NCI-H1930 (cell line): ENCODE measurements around the gene MAPK14.

Experiments
- DNase-seq, 2 experiments: peaks; one replicate each; lab custom pipeline; 2025; lab: John Stamatoyannopoulos, UW

MAPK14 gene

GRCh38 chr6:36138667-36139066 is 111.1 kb downstream of the MAPK14 start:
- DNase-seq = no peak

- no peak for DNase-seq
Observed at GRCh38 chr6:36139431-36139830, 111.8 kb downstream of the MAPK14 start.

- no peak for DNase-seq
Observed at GRCh38 chr6:36139991-36140710, 112.5 kb downstream of the MAPK14 start.

- no peak for DNase-seq
Observed at GRCh38 chr6:36141091-36141490, 113.5 kb downstream of the MAPK14 start.

GRCh38 chr6:36141961-36142360 is 114.4 kb downstream of the MAPK14 start:
- no peak for DNase-seq

- no peak for DNase-seq
Observed at GRCh38 chr6:36142971-36143838, 115.6 kb downstream of the MAPK14 start.

- no peak for DNase-seq
Observed at GRCh38 chr6:36145495-36145894, 117.9 kb downstream of the MAPK14 start.

GRCh38 chr6:36147294-36147693 is 119.7 kb downstream of the MAPK14 start:
- DNase-seq = no peak

GRCh38 chr6:36149476-36149875 is 121.9 kb downstream of the MAPK14 start:
- no peak for DNase-seq

- DNase-seq = no peak
Observed at GRCh38 chr6:36150283-36150682, 122.7 kb downstream of the MAPK14 start.

GRCh38 chr6:36154286-36154685 is 126.7 kb downstream of the MAPK14 start:
- no peak for DNase-seq

- DNase-seq = no peak
Observed at GRCh38 chr6:36155662-36156061, 128.1 kb downstream of the MAPK14 start.

- DNase-seq = no peak
Observed at GRCh38 chr6:36160147-36160760, 132.6 kb downstream of the MAPK14 start.
